Trophoblast cell (in vitro differentiated cells and primary cell): Measurements from ENCODE around the gene PRH2. TPM values are rescaled to one million over a fixed set of nuclear protein-coding genes. Genes with fewer than 3 reads are reported as not detected.

Experiments used
- DNase-seq, 2 donors: peaks; one replicate each; pipeline ENCODE4 v3.0.0-alpha.2; 2016
- H2AFZ ChIP-seq: 2 replicates; pipeline ENCODE4 v1.6.1; 2013; ENCODE audit warnings: low read length, moderate library complexity, mild to moderate bottlenecking; ENCODE audit not compliant: insufficient read depth, poor library complexity
- H2AK5ac ChIP-seq: 2 replicates; pipeline ENCODE4 v1.6.1; 2013; ENCODE audit warnings: mild to moderate bottlenecking, low read length
- H2BK120ac ChIP-seq: 2 replicates; pipeline ENCODE4 v1.6.1; 2013; ENCODE audit warnings: low read length, mild to moderate bottlenecking, moderate library complexity; ENCODE audit not compliant: insufficient read depth, poor library complexity
- H2BK12ac ChIP-seq: 2 replicates; pipeline ENCODE4 v1.6.1; 2013; ENCODE audit warnings: mild to moderate bottlenecking, low read length, moderate library complexity
- H2BK5ac ChIP-seq: 2 replicates; pipeline ENCODE4 v1.6.1; 2013; ENCODE audit warnings: low read length, low read depth, moderate library complexity, mild to moderate bottlenecking; ENCODE audit not compliant: poor library complexity
- H3K14ac ChIP-seq: 2 replicates; pipeline ENCODE4 v1.6.1; 2013; ENCODE audit warnings: mild to moderate bottlenecking, low read length
- H3K18ac ChIP-seq: 2 replicates; pipeline ENCODE4 v1.6.1; 2013; ENCODE audit warnings: mild to moderate bottlenecking, low read length
- H3K23ac ChIP-seq: 2 replicates; pipeline ENCODE4 v1.6.1; 2013; ENCODE audit warnings: low read length
- H3K27ac ChIP-seq: 2 replicates; pipeline ENCODE4 v1.5.1; 2013; ENCODE audit warnings: low read depth, mild to moderate bottlenecking, inconsistent platforms, low read length, moderate library complexity
- H3K27me3 ChIP-seq: 2 replicates; pipeline ENCODE4 v1.6.1; 2013; ENCODE audit warnings: inconsistent platforms, mild to moderate bottlenecking, low read length, moderate library complexity; ENCODE audit not compliant: insufficient read depth
- H3K36me3 ChIP-seq, 2 experiments: 1 replicate in 1 of 2; 2 replicates in 1 of 2; pipeline ENCODE4 v1.6.1; 2013; ENCODE audit warnings: low read length in 2 of 2, mild to moderate bottlenecking in 2 of 2, moderate library complexity in 1 of 2; ENCODE audit not compliant: insufficient read depth in 2 of 2, control insufficient read depth in 1 of 2
- H3K4ac ChIP-seq: 2 replicates; pipeline ENCODE4 v1.6.1; 2013; ENCODE audit warnings: low read depth, mild to moderate bottlenecking, low read length, moderate library complexity
- H3K4me1 ChIP-seq, 2 experiments: 1 replicate in 1 of 2; 2 replicates in 1 of 2; pipeline ENCODE4 v1.6.1; 2013; ENCODE audit warnings: low read length in 2 of 2, mild to moderate bottlenecking in 2 of 2, moderate library complexity in 1 of 2; ENCODE audit not compliant: insufficient read depth in 2 of 2, control insufficient read depth in 1 of 2
- H3K4me2 ChIP-seq: 2 replicates; pipeline ENCODE4 v1.6.1; 2013; ENCODE audit warnings: inconsistent platforms, mild to moderate bottlenecking, low read length, moderate library complexity
- H3K4me3 ChIP-seq: 2 replicates; pipeline ENCODE4 v1.5.1; 2013; ENCODE audit warnings: mild to moderate bottlenecking, low read depth, low read length, inconsistent platforms
- H3K79me1 ChIP-seq: one replicate; pipeline ENCODE4 v1.6.1; 2013; ENCODE audit warnings: low read length
- H3K79me2 ChIP-seq: 2 replicates; pipeline ENCODE4 v1.6.1; 2013; ENCODE audit warnings: low read length, mild to moderate bottlenecking; ENCODE audit not compliant: control insufficient read depth, insufficient read depth, poor library complexity
- H3K9ac ChIP-seq: 2 replicates; pipeline ENCODE4 v1.6.1; 2013; ENCODE audit warnings: mild to moderate bottlenecking, low read length
- H3K9me3 ChIP-seq: 2 replicates; pipeline ENCODE4 v1.6.1; 2013; ENCODE audit warnings: low read depth, mild to moderate bottlenecking, control low read depth, inconsistent platforms, low read length; ENCODE audit not compliant: insufficient read depth
- H4K12ac ChIP-seq: 2 replicates; pipeline ENCODE4 v1.6.1; 2013; ENCODE audit warnings: low read depth, mild to moderate bottlenecking, low read length, moderate library complexity
- H4K8ac ChIP-seq: 2 replicates; pipeline ENCODE4 v1.6.1; 2013; ENCODE audit warnings: low read depth, mild to moderate bottlenecking, low read length, moderate library complexity
- H4K91ac ChIP-seq: one replicate; pipeline ENCODE4 v1.6.1; 2013; ENCODE audit warnings: low read depth, mild to moderate bottlenecking, low read length, moderate library complexity
- WGBS: extraction: QIAGEN DNeasy Blood & Tissue Kit; methylation state at CpG from one replicate; pipeline ENCODE4 v1.1.7; 2013; ENCODE audit warnings: missing lambda C conversion rate; ENCODE audit not compliant: insufficient read length, insufficient coverage; ENCODE audit errors: extremely low coverage; 5-methylcytosine and 5-hydroxymethylcytosine counted together
- polyA plus RNA-seq: library from polyadenylated mRNA; stranded (reverse); fragments of 200-250 nt; gene quantifications from 2 replicates; pipeline ENCODE4 v1.2.3, GENCODE V29; 2013

PRH2 gene
- polyA plus RNA-seq, result 0.10 TPM in 1 of 2 replicates, not detected in the other

GRCh38 chr12:10928746-10929286 is at the start of gene PRH2:
Gene PRH2, plus strand, starts transcription at chr12:10929236. Its CDS starts 38 bp downstream, at chr12:10929274.
- Histone ChIP-seq H3K79me1 (no peaks in the 10 kb centered on the region), H4K8ac (no peak within 1 kb of the TSS), H2BK120ac (no peak within 1 kb of the TSS), H3K36me3 (no peaks in the 10 kb centered on the region), H3K9ac (no peak within 1 kb of the TSS), H3K4me3 (no peak within 1 kb of the TSS), H3K4ac (no peak within 1 kb of the TSS), H3K27ac (no peak within 1 kb of the TSS), H3K4me2 (no peak within 1 kb of the TSS), H3K18ac (no peak within 1 kb of the TSS), H3K14ac (no peak within 1 kb of the TSS), H3K79me2 (no peaks in the 10 kb centered on the region), H2AK5ac (no peak within 1 kb of the TSS), H3K4me1 (no peaks in the 10 kb centered on the region), H4K12ac (no peak within 1 kb of the TSS), H4K91ac (no peak within 1 kb of the TSS), H3K9me3 (no peaks in the 10 kb centered on the region), H3K23ac (no peak within 1 kb of the TSS), H3K27me3 (no peaks in the 10 kb centered on the region), H2AFZ (no peak within 1 kb of the TSS), H2BK12ac (no peak within 1 kb of the TSS), H2BK5ac (no peak within 1 kb of the TSS)
- DNase-seq, result no peak
- no CpG with 5 or more reads among the region's 5 CpGs for WGBS

DNA sequence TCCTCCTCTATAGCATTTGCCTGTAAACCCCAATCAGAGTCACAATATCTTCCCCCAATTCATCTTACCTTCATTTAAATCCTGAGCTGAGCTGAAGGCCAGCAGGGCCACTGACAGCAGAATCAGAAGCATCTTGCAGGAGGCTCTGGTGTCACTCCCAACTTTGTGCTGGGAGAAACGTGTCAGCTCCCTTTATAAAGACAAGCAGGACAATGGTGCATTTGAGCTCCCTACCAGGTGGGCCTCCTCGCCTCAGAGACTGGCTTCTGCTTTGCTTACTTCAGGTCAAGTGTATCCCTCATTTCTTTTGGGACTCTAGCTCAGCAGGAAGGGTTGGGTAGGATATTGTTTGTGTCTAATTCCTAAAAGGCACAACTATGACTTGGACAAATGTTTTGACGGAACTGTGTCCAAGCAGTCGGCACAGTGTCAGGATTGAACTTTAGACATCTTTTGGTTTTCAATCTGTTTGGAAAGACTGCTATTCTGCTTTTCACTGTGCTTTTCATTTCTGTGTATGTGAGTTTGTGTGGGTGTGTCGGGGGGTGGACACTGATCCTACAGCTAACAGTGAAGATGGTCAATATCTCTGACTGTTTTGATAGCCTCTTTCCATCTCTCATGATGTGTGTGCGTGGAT is 44.8 kb upstream of the PRH2 start, which contains the start of gene PRH1:
Gene PRH1, minus strand, starts transcription at position 170 of the 640 bp plus-strand sequence. Its CDS starts 38 bp downstream, at position 132.
- Histone ChIP-seq H2BK12ac (no peak within 1 kb of the TSS), H3K9ac (no peak within 1 kb of the TSS), H3K4me1 (no peaks in the 10 kb centered on the region), H2AK5ac (no peak within 1 kb of the TSS), H3K18ac (no peak within 1 kb of the TSS), H3K79me1 (no peaks in the 10 kb centered on the region), H2BK120ac (no peak within 1 kb of the TSS), H2AFZ (no peak within 1 kb of the TSS), H3K36me3 (no peaks in the 10 kb centered on the region), H3K4me3 (no peak within 1 kb of the TSS), H3K4me2 (no peak within 1 kb of the TSS), H4K91ac (no peak within 1 kb of the TSS), H2BK5ac (no peak within 1 kb of the TSS), H4K12ac (no peak within 1 kb of the TSS), H3K4ac (no peak within 1 kb of the TSS), H4K8ac (no peak within 1 kb of the TSS), H3K23ac (no peak within 1 kb of the TSS), H3K9me3 (no peaks in the 10 kb centered on the region), H3K79me2 (no peaks in the 10 kb centered on the region), H3K27ac (no peak within 1 kb of the TSS), H3K14ac (no peak within 1 kb of the TSS), H3K27me3 (no peaks in the 10 kb centered on the region)
- DNase-seq, result no peak
- no CpG with 5 or more reads among the region's 6 CpGs for WGBS

GRCh38 chr12:10889226-10889625 is 39.8 kb upstream of the PRH2 start:
- no peak overlapping the region for H3K14ac ChIP-seq
- H2BK5ac ChIP-seq, result no peak overlapping the region
- H3K79me1 ChIP-seq, result no peaks in the 10 kb centered on the region
- H4K91ac ChIP-seq, result no peak overlapping the region
- no peaks in the 10 kb centered on the region for H3K9me3 ChIP-seq
- no peak overlapping the region for H2BK120ac ChIP-seq
- no peak overlapping the region for H3K23ac ChIP-seq
- no peak overlapping the region for H3K18ac ChIP-seq
- DNase-seq, result no peak
- no peaks in the 10 kb centered on the region for H3K79me2 ChIP-seq
- no peak overlapping the region for H3K4ac ChIP-seq
- H2AFZ ChIP-seq, result no peak overlapping the region
- H4K8ac ChIP-seq, result no peak overlapping the region
- no peak overlapping the region for H2AK5ac ChIP-seq
- no peak overlapping the region for H3K27ac ChIP-seq
- H3K36me3 ChIP-seq, result no peaks in the 10 kb centered on the region
- no peak overlapping the region for H4K12ac ChIP-seq
- no peaks in the 10 kb centered on the region for H3K4me1 ChIP-seq
- H3K9ac ChIP-seq, result no peak overlapping the region
- H3K4me2 ChIP-seq, result no peak overlapping the region
- H2BK12ac ChIP-seq, result no peak overlapping the region
- no peaks in the 10 kb centered on the region for H3K27me3 ChIP-seq
- H3K4me3 ChIP-seq, result no peak overlapping the region

DNA sequence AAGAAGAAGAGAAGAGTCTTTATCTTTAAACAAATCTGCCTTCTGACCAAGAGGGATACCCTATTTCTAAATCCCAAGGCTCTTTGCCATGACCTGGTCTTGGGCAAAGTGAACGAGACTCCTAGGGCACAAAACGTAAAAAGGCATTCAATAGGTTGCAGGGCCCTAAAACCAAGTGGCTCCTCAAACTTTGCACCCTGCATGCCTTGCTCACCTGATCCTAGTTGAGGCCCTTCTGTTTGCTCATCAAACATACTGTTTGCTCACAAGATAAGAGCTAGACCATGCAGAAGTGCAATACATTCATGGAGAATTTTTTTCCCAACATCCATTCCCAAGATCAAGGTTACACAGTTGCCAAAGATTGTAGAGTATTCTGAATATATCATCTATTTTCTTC is 37.1 kb upstream of the PRH2 start:
- Histone ChIP-seq H3K4me1 (no peaks in the 10 kb centered on the region), H3K27ac (no peak overlapping the region), H3K79me2 (no peaks in the 10 kb centered on the region), H3K9me3 (no peaks in the 10 kb centered on the region), H3K79me1 (no peaks in the 10 kb centered on the region), H2AFZ (no peak overlapping the region), H3K23ac (no peak overlapping the region), H4K12ac (no peak overlapping the region), H2BK120ac (no peak overlapping the region), H4K8ac (no peak overlapping the region), H3K4me3 (no peak overlapping the region), H2BK5ac (no peak overlapping the region), H2AK5ac (no peak overlapping the region), H4K91ac (no peak overlapping the region), H2BK12ac (no peak overlapping the region), H3K9ac (no peak overlapping the region), H3K14ac (no peak overlapping the region), H3K27me3 (no peaks in the 10 kb centered on the region), H3K4me2 (no peak overlapping the region), H3K18ac (no peak overlapping the region), H3K36me3 (no peaks in the 10 kb centered on the region), H3K4ac (no peak overlapping the region)
- no peak for DNase-seq
- no CpG with 5 or more reads among the region's 2 CpGs for WGBS
